HG03439 (cell line): Measurements from ENCODE around the gene CDK6.

Experiments used
- ATAC-seq: cut with Tn5 transposase; IDR thresholded peaks from one replicate; pipeline ENCODE4 v1.9.1; 2021; ENCODE audit warnings: mild to moderate bottlenecking, moderate library complexity; ENCODE audit not compliant: unreplicated experiment

CDK6 gene

DNA sequence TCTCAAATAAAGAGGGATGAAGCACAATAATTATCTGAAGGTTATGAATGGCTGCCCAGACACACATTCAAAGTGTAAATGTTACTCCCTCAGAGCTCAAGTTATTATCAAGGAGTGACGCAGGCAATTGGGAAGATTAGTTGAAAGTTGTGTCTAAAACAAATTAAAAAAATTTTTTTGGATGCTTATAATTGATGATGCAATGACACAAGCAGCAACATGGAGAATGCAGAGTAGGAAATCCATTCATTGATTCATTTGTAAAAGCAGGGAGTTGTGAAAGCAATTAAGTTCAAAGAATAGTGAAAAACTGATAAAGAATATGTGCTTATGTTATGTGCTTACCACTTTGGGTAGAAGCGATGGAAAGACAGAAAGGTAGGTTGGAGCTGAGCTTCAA is 120.4 kb downstream of the CDK6 start:
- ATAC-seq, result no peak

GRCh38 chr7:92714767-92715166 is 121.6 kb downstream of the CDK6 start:
- ATAC-seq, result no peak

GRCh38 chr7:92714280-92714679 is 122.1 kb downstream of the CDK6 start:
- ATAC-seq, result no peak

GRCh38 chr7:92709912-92710311 is 126.5 kb downstream of the CDK6 start:
- ATAC-seq, result no peak

DNA sequence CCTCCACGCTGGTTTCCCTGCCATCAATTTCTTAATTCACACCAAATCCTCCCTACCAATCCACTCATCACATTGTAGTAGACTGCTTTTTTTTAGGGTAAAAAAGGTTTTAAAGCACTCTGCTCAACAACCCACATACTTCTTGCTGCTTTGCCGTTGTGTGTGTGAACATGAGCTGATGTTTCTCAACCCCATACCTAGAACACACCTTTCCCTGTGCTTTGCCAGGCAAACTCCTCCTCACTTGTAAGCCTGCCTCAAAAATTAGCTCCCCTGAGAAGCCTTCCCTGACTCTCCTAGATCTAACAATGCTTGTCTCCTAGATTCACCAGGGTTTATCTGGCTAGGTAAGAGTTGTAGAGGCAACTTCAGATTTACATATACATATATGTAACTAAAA is 127.2 kb downstream of the CDK6 start:
- no peak for ATAC-seq

DNA sequence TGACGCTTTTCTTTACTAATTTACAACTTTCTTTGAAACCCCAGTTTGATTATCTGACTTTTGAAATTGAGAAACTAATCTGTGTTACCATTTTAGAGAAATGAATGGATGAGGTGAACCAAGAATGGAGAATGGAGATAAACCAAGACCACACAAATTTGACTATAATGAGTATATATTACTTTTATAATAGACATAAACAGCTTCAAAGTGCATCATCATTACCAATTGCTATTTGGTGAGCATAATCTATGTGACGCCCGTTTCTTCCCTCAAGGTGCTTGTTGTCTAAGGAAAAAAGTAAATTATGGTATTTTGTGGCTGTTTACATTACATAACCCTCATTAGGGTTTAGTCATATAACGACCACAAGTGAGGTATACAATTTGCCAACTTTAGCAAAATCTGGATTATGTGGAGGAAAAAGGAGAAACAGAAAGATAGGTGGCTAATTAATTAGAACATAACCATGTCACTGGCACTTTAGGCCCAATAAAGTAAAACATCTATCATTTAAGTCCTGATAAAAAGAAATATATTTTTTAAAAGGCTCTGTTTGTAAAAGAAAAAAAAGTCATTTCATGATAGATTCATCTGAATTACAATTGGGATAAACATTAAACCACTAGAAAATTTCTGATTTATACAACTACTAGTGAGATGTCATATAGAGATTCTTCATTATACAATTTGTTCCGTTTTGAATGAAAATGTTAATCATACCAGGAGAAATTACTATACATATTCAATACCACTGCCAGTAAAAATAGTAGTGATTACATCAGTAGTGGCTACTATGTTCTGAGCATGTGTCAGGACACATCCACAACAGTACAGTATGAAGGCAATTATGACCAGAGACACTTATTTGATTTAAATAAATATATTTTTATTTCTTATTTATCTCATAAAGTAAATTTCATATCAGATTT is 128.0 kb downstream of the CDK6 start:
- ATAC-seq, result no peak

GRCh38 chr7:92707435-92707834 is 128.9 kb downstream of the CDK6 start:
- no peak for ATAC-seq

DNA sequence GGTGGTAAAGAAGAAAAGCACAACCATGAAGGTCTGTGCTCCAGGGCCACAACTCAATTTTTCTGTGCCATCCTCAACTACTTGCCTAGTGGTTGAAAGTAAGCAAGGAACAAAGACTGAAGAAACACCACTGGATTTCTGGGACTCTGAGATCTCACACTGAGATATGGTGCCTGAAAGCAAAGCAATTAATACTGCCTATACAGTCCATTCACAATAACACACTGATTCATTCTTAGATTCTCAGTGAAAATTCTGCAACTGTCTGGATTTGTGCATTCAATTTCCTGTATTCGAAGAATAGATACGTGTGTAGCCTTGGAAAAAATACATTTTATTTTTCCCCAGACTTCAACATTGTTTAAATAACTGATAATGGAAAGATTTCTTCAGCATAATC is 129.8 kb downstream of the CDK6 start:
- no peak for ATAC-seq

DNA sequence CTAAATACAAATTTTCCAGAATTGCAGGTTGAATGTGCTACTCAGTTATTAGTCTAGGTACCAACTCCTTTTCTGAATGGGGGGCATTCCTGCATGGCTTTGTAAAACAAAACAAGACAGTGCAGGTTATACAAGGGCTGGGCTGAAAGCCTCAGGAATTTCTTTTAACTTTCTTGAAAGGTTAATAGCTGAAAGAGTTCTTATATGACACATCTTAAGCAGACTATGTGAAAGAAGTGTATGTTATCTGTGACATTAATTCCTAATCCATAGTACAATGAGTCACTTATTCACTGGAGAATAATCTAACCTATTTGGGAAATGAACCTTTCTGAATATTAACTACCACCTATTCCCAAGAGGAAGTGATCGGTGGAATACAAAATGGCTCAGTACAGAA is 130.5 kb downstream of the CDK6 start:
- no peak for ATAC-seq

- ATAC-seq, result no peak
Measured at GRCh38 chr7:92704858-92705257, 131.5 kb downstream of the CDK6 start.

DNA sequence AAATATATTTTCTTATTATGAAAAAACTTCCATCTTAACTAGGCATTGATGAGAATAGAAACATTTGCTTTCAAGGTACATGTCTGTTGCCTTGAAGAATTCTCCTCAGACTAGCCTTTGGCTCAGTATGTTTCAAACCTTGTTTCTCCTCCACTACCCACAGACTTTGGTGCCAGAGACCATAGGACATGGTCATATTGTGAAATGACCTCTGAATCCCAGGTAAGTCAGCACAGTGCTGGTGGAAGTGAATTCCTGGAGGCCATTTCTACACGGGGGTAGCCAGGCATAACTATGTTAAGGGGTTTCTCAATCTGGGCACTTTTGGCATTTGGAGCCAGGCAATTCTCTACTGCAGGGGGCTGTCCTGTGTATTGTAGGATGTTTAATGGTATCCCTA is 133.8 kb downstream of the CDK6 start:
- ATAC-seq, result no peak

DNA sequence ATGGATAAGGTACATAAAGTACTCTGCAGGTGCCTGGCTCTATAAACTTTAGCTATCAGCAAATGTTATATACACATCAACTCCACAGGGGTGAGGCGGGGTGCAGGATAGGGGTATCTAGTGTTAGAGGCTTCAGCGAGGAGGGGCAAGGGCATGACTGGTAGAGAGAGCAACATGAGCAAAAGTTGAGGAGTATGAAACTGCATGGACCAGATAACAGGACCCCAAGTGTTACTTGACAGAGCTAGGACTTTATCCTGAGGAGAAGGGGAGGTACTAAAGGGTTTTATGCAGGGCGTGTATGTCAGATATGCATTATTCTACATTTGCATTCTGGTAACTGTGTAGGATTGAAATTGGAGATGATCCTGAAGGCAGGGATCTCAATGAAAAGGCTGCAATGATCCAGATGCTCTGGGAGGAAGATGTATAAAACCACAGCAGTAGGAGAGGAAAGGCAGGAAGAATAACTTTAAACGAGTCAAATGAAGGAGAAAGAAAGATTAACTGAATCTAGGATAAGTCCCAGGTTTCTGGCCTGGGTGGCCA is 136.3 kb downstream of the CDK6 start:
- ATAC-seq, result no peak

DNA sequence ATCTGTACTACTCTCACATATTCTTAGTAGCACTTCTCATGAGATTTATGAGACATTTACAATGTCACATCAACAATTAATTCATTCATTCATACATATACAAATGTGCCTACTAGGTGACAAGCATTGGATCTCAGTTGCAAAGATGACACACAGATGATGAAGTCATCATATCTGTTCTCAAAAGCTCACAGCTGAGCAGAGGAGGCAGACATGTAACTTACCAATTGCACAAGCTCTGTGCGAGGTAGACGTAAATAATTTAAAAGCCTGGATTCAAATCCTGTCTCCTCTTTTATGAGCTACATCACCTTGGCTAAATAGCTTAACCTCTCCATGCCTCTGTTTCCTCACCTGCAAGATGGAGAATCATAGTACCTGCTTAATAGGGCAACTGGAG is 136.8 kb downstream of the CDK6 start:
- no peak for ATAC-seq

GRCh38 chr7:92698237-92698841 is 138.0 kb downstream of the CDK6 start:
- no peak for ATAC-seq

- ATAC-seq, result no peak
Measured at GRCh38 chr7:92697414-92697813, 139.0 kb downstream of the CDK6 start.

- no peak for ATAC-seq
Measured at GRCh38 chr7:92697012-92697411, 139.4 kb downstream of the CDK6 start.

DNA sequence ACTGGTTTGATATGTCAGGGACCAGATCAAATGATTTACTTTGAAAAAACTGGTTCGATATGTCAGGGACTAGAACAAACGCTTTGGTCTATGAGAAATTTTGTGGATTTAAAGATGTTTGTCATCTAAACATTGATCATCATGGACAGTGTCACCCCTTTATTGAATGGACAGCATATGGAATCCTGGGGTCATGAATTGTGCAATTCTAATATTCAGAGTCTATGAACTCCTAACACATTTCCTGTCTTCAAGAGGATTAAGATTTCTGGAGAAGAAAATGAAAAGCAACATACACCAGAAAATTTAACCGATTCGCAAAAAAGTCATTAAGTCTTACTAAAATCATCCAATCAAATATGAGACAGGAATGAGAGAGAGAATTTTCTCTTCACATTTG is 139.8 kb downstream of the CDK6 start:
- no peak for ATAC-seq

DNA sequence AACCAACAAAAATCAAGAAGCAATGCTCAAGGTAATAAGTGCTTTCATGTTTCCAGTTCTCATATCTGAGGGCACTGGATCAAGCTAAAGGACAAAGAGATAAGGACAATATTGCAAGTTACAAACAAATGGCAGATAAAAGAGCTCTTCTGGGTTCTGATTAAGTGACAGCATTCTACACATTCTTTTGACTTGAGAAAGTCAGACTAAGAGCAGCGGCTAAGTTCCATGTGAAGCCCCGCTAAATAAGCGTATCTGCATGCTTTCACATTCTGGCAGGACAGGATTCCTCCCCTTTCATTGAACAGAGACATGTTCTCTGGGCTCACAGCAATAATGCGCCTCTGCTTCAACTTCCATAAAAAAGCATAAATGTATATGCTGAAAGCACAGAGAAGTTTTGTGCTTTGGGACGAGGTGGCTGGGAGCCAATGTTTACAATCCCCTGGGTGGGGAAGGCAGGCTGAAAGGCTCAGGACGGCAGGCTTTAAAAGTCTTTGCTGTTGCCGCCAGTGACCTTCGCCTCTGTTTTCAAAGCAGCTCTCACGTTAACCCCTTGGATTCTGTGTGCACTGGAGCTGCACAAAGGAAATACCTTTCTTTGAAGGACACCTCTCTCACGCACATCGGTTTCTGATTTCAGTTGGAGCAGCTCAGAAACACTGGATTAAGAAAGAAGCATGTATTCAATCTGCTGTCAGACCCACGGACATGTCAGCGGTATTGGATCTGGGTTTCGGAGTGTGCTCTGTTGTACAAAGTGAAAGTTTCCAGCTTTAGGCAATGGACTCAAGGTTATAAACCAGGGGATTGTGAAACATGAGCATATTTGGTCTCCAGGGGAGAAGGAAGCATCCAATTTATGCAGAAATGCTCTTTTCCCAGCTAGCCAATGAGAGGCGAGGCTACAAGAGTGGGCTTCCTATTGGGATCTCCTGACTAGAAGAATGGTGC is 140.8 kb downstream of the CDK6 start:
- no peak for ATAC-seq

DNA sequence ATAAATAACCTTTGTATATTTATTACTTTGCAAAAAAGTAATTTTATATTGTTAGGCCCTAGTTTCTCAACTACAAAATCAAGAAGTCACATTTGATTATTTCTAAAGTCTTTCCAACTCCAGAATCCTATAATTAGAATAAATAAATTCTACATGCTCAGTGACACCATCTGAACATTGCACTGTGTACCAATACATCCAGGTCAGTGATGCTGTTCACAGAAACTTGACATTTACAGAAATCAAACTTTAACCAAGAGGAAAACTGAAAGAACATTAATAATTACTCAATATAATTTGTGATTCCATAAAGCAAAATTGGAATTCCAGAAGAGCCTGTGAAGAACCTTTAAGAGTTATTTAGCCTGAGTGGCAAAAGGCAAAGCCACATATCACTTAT is 142.2 kb downstream of the CDK6 start:
- ATAC-seq, result no peak

- no peak for ATAC-seq
Measured at GRCh38 chr7:92693519-92693918, 142.9 kb downstream of the CDK6 start.

DNA sequence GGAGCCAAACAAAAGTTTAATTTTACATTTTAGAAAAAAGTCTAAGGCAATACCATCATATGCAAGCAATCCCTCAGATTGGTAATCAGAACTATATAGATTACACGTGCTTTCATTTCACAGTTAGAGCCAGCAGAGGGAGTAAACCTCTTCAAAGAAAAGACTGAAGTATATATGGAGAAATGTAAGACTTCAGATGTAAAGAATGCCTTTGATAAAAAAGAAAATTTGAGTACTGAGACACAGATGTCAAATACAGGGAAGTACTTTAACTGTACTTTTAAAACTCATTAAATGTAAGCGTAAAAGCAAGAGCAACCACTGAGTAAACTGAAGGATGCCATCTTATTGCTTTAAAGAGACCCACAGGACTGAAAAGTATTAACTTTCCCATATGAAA is 144.8 kb downstream of the CDK6 start:
- ATAC-seq, result peak; percentile 90
